Caki2 (cell line): Measurements from ENCODE around the gene MMRN1. TPM values are rescaled to one million over a fixed set of nuclear protein-coding genes. Genes with fewer than 3 reads are reported as not detected.

Experiments
- DNase-seq: peaks from one replicate; pipeline ENCODE4 v3.0.0-alpha.2; 2015; ENCODE audit warnings: low read depth
- in situ Hi-C: cut with HindIII; loops from 2 replicates; pipeline ENCODE4 v1.10.0; 2016; ENCODE audit warnings: low sequenced_read_pairs, low pct_unique_long_range_greater_than_20kb, mixed read lengths
- total RNA-seq: library from RNA; depleted of rRNA; stranded (reverse); fragments of >200 nt; shearing (Covaris generic); gene quantifications from 2 replicates; pipeline ENCODE4 v1.2.3, GENCODE V29; 2014; ENCODE audit warnings: low replicate concordance; rRNA removed

The MMRN1 gene
- total RNA-seq, 1 experiment from 2014 or later, result not detected

- in situ Hi-C loops, result no loop called here
- DNase-seq, result no peak
Measured at GRCh38 chr4:89981789-89982334, 87.2 kb downstream of the MMRN1 start.

- DNase-seq, result no peak
- in situ Hi-C loops, result no loop called here
Measured at GRCh38 chr4:89988268-89988667, 93.6 kb downstream of the MMRN1 start.

- in situ Hi-C loops, result no loop called here
- peak; percentile 45 for DNase-seq
Measured at GRCh38 chr4:89992744-89993143, 98.1 kb downstream of the MMRN1 start.

GRCh38 chr4:89994176-89994873 is 99.7 kb downstream of the MMRN1 start:
- in situ Hi-C loops, result no loop called here
- DNase-seq, result no peak

- in situ Hi-C loops, result no loop called here
- DNase-seq, result no peak
Measured at GRCh38 chr4:89995006-89995405, 100.4 kb downstream of the MMRN1 start.

- in situ Hi-C loops, result no loop called here
Measured at GRCh38 chr4:89995814-89996213, 101.2 kb downstream of the MMRN1 start.

GRCh38 chr4:89997171-89997704 is 102.6 kb downstream of the MMRN1 start:
- in situ Hi-C loops, result no loop called here
- no peak for DNase-seq

More at GRCh38 chr4:89995814-89996213, 101.2 kb downstream of the MMRN1 start:
- no peak for DNase-seq

GRCh38 chr4:89998469-89999011 is 103.9 kb downstream of the MMRN1 start:
- in situ Hi-C loops, result no loop called here
- no peak for DNase-seq

- DNase-seq, result no peak
- in situ Hi-C loops, result no loop called here
Measured at GRCh38 chr4:90001023-90001422, 106.4 kb downstream of the MMRN1 start.

GRCh38 chr4:90002441-90003062 is 107.9 kb downstream of the MMRN1 start:
- in situ Hi-C loops, result no loop called here
- no peak for DNase-seq

Other genes with a start within 250 kb of the MMRN1 start
- gene SNCA, start 57.7 kb upstream of the MMRN1 start, total RNA-seq, result 10.5 and 11.8 TPM in 2 replicates
- 0.98 and 2.3 TPM in 2 replicates for gene CCSER1, start 232.5 kb downstream of the MMRN1 start, total RNA-seq